HUES64 (cell line): ENCODE results near the gene ZC3H13.

Experiments used
- H3K27ac ChIP-seq: 2 replicates; pipeline ENCODE4 v1.7.0; 2013; ENCODE audit warnings: low read depth, low read length, inconsistent platforms
- H3K27me3 ChIP-seq: 2 replicates; pipeline ENCODE4 v1.6.1; 2013; ENCODE audit warnings: mild to moderate bottlenecking, low read length; ENCODE audit not compliant: insufficient read depth
- H3K36me3 ChIP-seq: 2 replicates; pipeline ENCODE4 v1.6.1; 2013; ENCODE audit warnings: mild to moderate bottlenecking, low read length; ENCODE audit not compliant: insufficient read depth
- H3K4me1 ChIP-seq: 2 replicates; pipeline ENCODE4 v1.6.1; 2013; ENCODE audit warnings: mild to moderate bottlenecking, low read length, moderate library complexity; ENCODE audit not compliant: insufficient read depth
- H3K4me3 ChIP-seq: 2 replicates; pipeline ENCODE4 v1.5.1; 2013; ENCODE audit warnings: mild to moderate bottlenecking, low read length, moderate library complexity
- H3K9ac ChIP-seq: 2 replicates; pipeline ENCODE4 v1.6.1; 2013; ENCODE audit warnings: mild to moderate bottlenecking, low read depth, low read length
- H3K9me3 ChIP-seq: 2 replicates; pipeline ENCODE4 v1.6.1; 2013; ENCODE audit warnings: low read depth, low read length; ENCODE audit not compliant: insufficient read depth
- WGBS: fragments of 150-250, 120-280 bp; methylation state at CpG from one replicate; pipeline ENCODE4 v1.1.7; 2013; ENCODE audit warnings: missing lambda C conversion rate; 5-methylcytosine and 5-hydroxymethylcytosine counted together

ZC3H13 gene

GRCh38 chr13:46059405-46059804 is 6.9 kb upstream of the ZC3H13 start:
- no peaks in the 10 kb centered on the region for H3K9me3 ChIP-seq
- no peak overlapping the region for H3K27ac ChIP-seq
- peaks cover 1% of the 10 kb centered on the region; the same call in 1 of the 2 replicates for H3K27me3 ChIP-seq
- no peaks in the 10 kb centered on the region for H3K4me1 ChIP-seq
- no peaks in the 10 kb centered on the region for H3K36me3 ChIP-seq
- no peak overlapping the region for H3K4me3 ChIP-seq
- H3K9ac ChIP-seq: no peak overlapping the region

GRCh38 chr13:46058268-46058667 is 5.7 kb upstream of the ZC3H13 start:
- Histone ChIP-seq H3K4me1 (no peaks in the 10 kb centered on the region; the same call in 1 of the 2 replicates), H3K36me3 (no peaks in the 10 kb centered on the region), H3K27ac (no peak overlapping the region), H3K9me3 (no peaks in the 10 kb centered on the region), H3K27me3 (peaks cover 5% of the 10 kb centered on the region; the same call in 1 of the 2 replicates), H3K4me3 (no peak overlapping the region), H3K9ac (no peak overlapping the region)
- WGBS: 90% methylated on average over 3 of the region's 3 CpGs

- Histone ChIP-seq H3K36me3 (no peaks in the 10 kb centered on the region), H3K27me3 (peaks cover 5% of the 10 kb centered on the region; the same call in 1 of the 2 replicates), H3K4me3 (no peak overlapping the region), H3K9ac (no peak overlapping the region), H3K4me1 (no peaks in the 10 kb centered on the region; the same call in 1 of the 2 replicates), H3K9me3 (no peaks in the 10 kb centered on the region), H3K27ac (no peak overlapping the region)
- 76% methylated on average over 5 of the region's 5 CpGs for WGBS
Measured at GRCh38 chr13:46057256-46058015, 4.9 kb upstream of the ZC3H13 start.

GRCh38 chr13:46053162-46054012 is 841 bp upstream of the ZC3H13 start:
- no peaks in the 10 kb centered on the region; the same call in 1 of the 2 replicates for H3K4me1 ChIP-seq
- H3K9ac ChIP-seq: peak overlapping the region; percentile 71
- peak overlapping the region; percentile 66; the same call in 1 of the 2 replicates for H3K27ac ChIP-seq
- H3K36me3 ChIP-seq: no peaks in the 10 kb centered on the region
- peak overlapping the region; percentile 90 for H3K4me3 ChIP-seq
- H3K27me3 ChIP-seq: peaks cover 5% of the 10 kb centered on the region; the same call in 1 of the 2 replicates
- H3K9me3 ChIP-seq: no peaks in the 10 kb centered on the region
- 15% methylated on average over 16 of the region's 18 CpGs for WGBS

- Histone ChIP-seq H3K27ac (peak overlapping the region; percentile 90), H3K27me3 (peaks cover 5% of the 10 kb centered on the region; the same call in 1 of the 2 replicates), H3K4me1 (no peaks in the 10 kb centered on the region; the same call in 1 of the 2 replicates), H3K9me3 (no peaks in the 10 kb centered on the region), H3K9ac (peak overlapping the region; percentile 92), H3K4me3 (peak overlapping the region; percentile 90), H3K36me3 (no peaks in the 10 kb centered on the region)
- WGBS: 3% methylated on average over 6 of the region's 7 CpGs
Measured at GRCh38 chr13:46051968-46052318, 603 bp downstream of the ZC3H13 start.

GRCh38 chr13:46050771-46051170 is 1.8 kb downstream of the ZC3H13 start:
- H3K4me1 ChIP-seq: no peaks in the 10 kb centered on the region; the same call in 1 of the 2 replicates
- no peak overlapping the region for H3K9ac ChIP-seq
- H3K36me3 ChIP-seq: no peaks in the 10 kb centered on the region
- no peaks in the 10 kb centered on the region for H3K9me3 ChIP-seq
- H3K4me3 ChIP-seq: peak overlapping the region; percentile 90
- no peak overlapping the region for H3K27ac ChIP-seq
- peaks cover 5% of the 10 kb centered on the region; the same call in 1 of the 2 replicates for H3K27me3 ChIP-seq

- no peaks in the 10 kb centered on the region for H3K9me3 ChIP-seq
- no peak overlapping the region for H3K27ac ChIP-seq
- no peaks in the 10 kb centered on the region for H3K27me3 ChIP-seq
- H3K9ac ChIP-seq: no peak overlapping the region
- 98% methylated on average over 2 of the region's 2 CpGs for WGBS
- peaks cover 36% of the 10 kb centered on the region for H3K36me3 ChIP-seq
- no peak overlapping the region for H3K4me3 ChIP-seq
- H3K4me1 ChIP-seq: no peaks in the 10 kb centered on the region
Measured at GRCh38 chr13:46045424-46045823, 7.1 kb downstream of the ZC3H13 start.

- no peaks in the 10 kb centered on the region for H3K4me1 ChIP-seq
- peaks cover 52% of the 10 kb centered on the region for H3K36me3 ChIP-seq
- no peak overlapping the region for H3K27ac ChIP-seq
- H3K9ac ChIP-seq: no peak overlapping the region
- WGBS: 95% methylated on average over 5 of the region's 5 CpGs
- no peaks in the 10 kb centered on the region for H3K27me3 ChIP-seq
- H3K4me3 ChIP-seq: no peak overlapping the region
- H3K9me3 ChIP-seq: no peaks in the 10 kb centered on the region
Measured at GRCh38 chr13:46043647-46044046, 8.9 kb downstream of the ZC3H13 start.

- peaks cover 70% of the 10 kb centered on the region for H3K36me3 ChIP-seq
- 100% methylated on average over 3 of the region's 4 CpGs for WGBS
- H3K4me1 ChIP-seq: no peaks in the 10 kb centered on the region
Measured at GRCh38 chr13:46041419-46041839, 11.1 kb downstream of the ZC3H13 start.

GRCh38 chr13:46040763-46041162 is 11.8 kb downstream of the ZC3H13 start:
- whole genome bisulfite sequencing: 97% methylated on average over 2 of the region's 2 CpGs
- H3K9ac ChIP-seq: no peak overlapping the region

More at GRCh38 chr13:46041419-46041839, 11.1 kb downstream of the ZC3H13 start:
- H3K27me3 ChIP-seq: no peaks in the 10 kb centered on the region
- H3K9ac ChIP-seq: no peak overlapping the region
- H3K4me3 ChIP-seq: no peak overlapping the region
- no peak overlapping the region for H3K27ac ChIP-seq
- H3K9me3 ChIP-seq: no peaks in the 10 kb centered on the region

More at GRCh38 chr13:46040763-46041162, 11.8 kb downstream of the ZC3H13 start:
- Histone ChIP-seq H3K9me3 (no peaks in the 10 kb centered on the region), H3K27me3 (no peaks in the 10 kb centered on the region), H3K4me1 (no peaks in the 10 kb centered on the region), H3K36me3 (peaks cover 74% of the 10 kb centered on the region), H3K4me3 (no peak overlapping the region), H3K27ac (no peak overlapping the region)
